Dermis blood vessel endothelial cell (primary cell): Measurements from ENCODE around the gene SALL2. TPM values are rescaled to one million over a fixed set of nuclear protein-coding genes. Genes with fewer than 3 reads are reported as not detected.
A peak's percentile ranks its signal among the peaks of the same experiment; 100 is the strongest.
"Not testable (repeated sequence)": the region's sequence is repeated elsewhere in the genome, so short reads cannot be mapped to it uniquely, and the experiment has no call there.

ENCODE experiments used
- DNase-seq: peaks from one replicate; pipeline ENCODE4 v3.0.0; 2010
- total RNA-seq: library from RNA; depleted of rRNA; stranded (reverse); fragments of >200 nt; gene quantifications from 2 replicates; pipeline ENCODE4 v1.2.3, GENCODE V29; 2014

SALL2 gene
- total RNA-seq = 0.85 and 2.3 TPM in 2 replicates

GRCh38 chr14:21525962-21526671 lies at the start of gene SALL2:
TSS of gene SALL2 (minus strand) at chr14:21526346. CDS start at chr14:21526127, 219 bp downstream.
- peak; percentile 30 for DNase-seq

- DNase-seq = no peak
Observed at GRCh38 chr14:21575661-21576060, 49.5 kb upstream of the SALL2 start.

GRCh38 chr14:21572604-21573003 lies 46.5 kb upstream of the SALL2 start:
- DNase-seq = no peak

GRCh38 chr14:21558703-21559170 lies 32.6 kb upstream of the SALL2 start:
- DNase-seq = no peak

- DNase-seq = peak; percentile 91
Observed at GRCh38 chr14:21557084-21557901, 31.1 kb upstream of the SALL2 start.

- no peak for DNase-seq
Observed at GRCh38 chr14:21556378-21557083, 30.4 kb upstream of the SALL2 start.

- no peak for DNase-seq
Observed at GRCh38 chr14:21553266-21553665, 27.1 kb upstream of the SALL2 start.

- DNase-seq = not testable (repeated sequence)
Observed at GRCh38 chr14:21544588-21544987, 18.4 kb upstream of the SALL2 start.

- DNase-seq = no peak
Observed at GRCh38 chr14:21543963-21544362, 17.8 kb upstream of the SALL2 start.

GRCh38 chr14:21543521-21543960 lies 17.4 kb upstream of the SALL2 start:
- DNase-seq = no peak

- DNase-seq = no peak
Observed at GRCh38 chr14:21541413-21542074, 15.4 kb upstream of the SALL2 start.

- DNase-seq = no peak
Observed at GRCh38 chr14:21539189-21539940, 13.2 kb upstream of the SALL2 start.

- no peak for DNase-seq
Observed at GRCh38 chr14:21537090-21537424, 10.9 kb upstream of the SALL2 start.

- no peak for DNase-seq
Observed at GRCh38 chr14:21536418-21537089, 10.4 kb upstream of the SALL2 start.

GRCh38 chr14:21535545-21536417 lies 9.6 kb upstream of the SALL2 start:
- no peak for DNase-seq

GRCh38 chr14:21534576-21534975 lies 8.4 kb upstream of the SALL2 start:
- DNase-seq = no peak

- DNase-seq = no peak
Observed at GRCh38 chr14:21533294-21533693, 7.1 kb upstream of the SALL2 start.

GRCh38 chr14:21529515-21529914 lies 3.4 kb upstream of the SALL2 start:
- no peak for DNase-seq

- DNase-seq = no peak
Observed at GRCh38 chr14:21528381-21529348, 2.5 kb upstream of the SALL2 start.
